Esophagus squamous epithelium (tissue), 5 donors: ENCODE data around the gene NXN. TPM values are rescaled to one million over a fixed set of nuclear protein-coding genes. Genes with fewer than 3 reads are reported as not detected.

Source experiments
- DNase-seq: peaks from one replicate; lab custom pipeline; 2025; lab: John Stamatoyannopoulos, UW
- H3K27ac ChIP-seq, 4 donors: fragments of 200-600 bp; sonication (generic); one replicate each; pipeline ENCODE4 v1.5.1; 2016 to 2019; ENCODE audit warnings: mild to moderate bottlenecking in 1 of 4
- H3K27me3 ChIP-seq, 4 donors: fragments of 200-600 bp; sonication (generic); 1 replicate in 3 of 4; 2 replicates in 1 of 4; pipeline versions ENCODE4 v1.5.1 to v1.6.0; 2017 to 2021; ENCODE audit warnings: antibody characterized with exemption in 1 of 4
- H3K36me3 ChIP-seq, 3 donors: fragments of 200-600 bp; sonication (generic); one replicate each; pipeline ENCODE4 v1.5.1; 2016 to 2019
- H3K4me1 ChIP-seq, 3 donors: fragments of 200-600 bp; sonication (generic); one replicate each; pipeline ENCODE4 v1.5.1; 2017 to 2019
- H3K4me3 ChIP-seq, 4 donors: fragments of 200-600 bp; sonication (generic); 1 replicate in 3 of 4; 2 replicates in 1 of 4; pipeline ENCODE4 v1.5.1; 2016 to 2019; ENCODE audit warnings: mild to moderate bottlenecking in 2 of 4, moderate library complexity in 1 of 4
- H3K9me3 ChIP-seq, 3 donors: fragments of 200-600 bp; sonication (generic); one replicate each; pipeline ENCODE4 v1.5.1; 2016 to 2019
- CTCF ChIP-seq, 6 experiments: fragments of 450-650 bp in 4 of 6; fragments of 200-600 bp in 2 of 6; sonication (generic) in 2 of 6; IDR thresholded peaks; one replicate each; pipeline ENCODE4 v1.5.1; 2016 to 2019; ENCODE audit warnings: antibody characterized with exemption in 6 of 6, mild to moderate bottlenecking in 4 of 6, moderate library complexity in 4 of 6
- POLR2A ChIP-seq, 4 donors: fragments of 450-650 bp; IDR thresholded peaks; one replicate each; pipeline ENCODE4 v1.6.1; 2017; ENCODE audit warnings: antibody characterized with exemption in 4 of 4, mild to moderate bottlenecking in 4 of 4, moderate library complexity in 3 of 4
- WGBS, 2 donors: methylation state at CpG; one replicate each; pipeline ENCODE4 v1.1.5; 2018; 5-methylcytosine and 5-hydroxymethylcytosine counted together
- intact Hi-C: fragments of 100-400 bp; cut with DNase I; formaldehyde crosslinking; loops from one replicate; pipeline ENCODE4 v1.15.0; 2022
- total RNA-seq, 4 donors: library from RNA; depleted of rRNA; stranded (reverse); fragments of >200 nt; gene quantifications; one replicate each; pipeline ENCODE4 v1.1.0, GENCODE V29; 2016
- donor health status: DM: yes; HTN: yes; CAD: no.

The NXN gene
- total RNA-seq, 4 donors from 2014 or later, result 19.5 to 34.9 (median 28.7) TPM

- intact Hi-C loops, result no loop called here
- peaks cover 0 to 78% (median 5%) of the 10 kb centered on the region in 3 donors for H3K36me3 ChIP-seq
These were observed 177.9 kb downstream of the NXN start for GRCh38 chr17:801660-802059.

GRCh38 chr17:800446-801242 is 178.9 kb downstream of the NXN start:
- DNase-seq, result no peak
- 86 to 87% methylated on average over 22 to 25 of the region's 39 CpGs for WGBS, 2 donors
- TF ChIP-seq POLR2A (IDR thresholded peaks at IDR 0.05) (no peak), CTCF (IDR thresholded peaks at IDR 0.05) (no peak)
- no peaks in the 10 kb centered on the region for H3K9me3 ChIP-seq
- no peak overlapping the region for H3K4me3 ChIP-seq
- no peaks in the 10 kb centered on the region for H3K27me3 ChIP-seq
- H3K4me1 ChIP-seq, result peaks cover 0 to 1% (median 0%) of the 10 kb centered on the region in 3 donors
- H3K36me3 ChIP-seq, result peaks cover 0 to 69% (median 5%) of the 10 kb centered on the region in 3 donors
- intact Hi-C loops, result no loop called here
- H3K27ac ChIP-seq, result no peak overlapping the region

More at GRCh38 chr17:801660-802059, 177.9 kb downstream of the NXN start:
- TF ChIP-seq CTCF (IDR thresholded peaks at IDR 0.05), result no peak
- TF ChIP-seq POLR2A (IDR thresholded peaks at IDR 0.05), result no peak
- Histone ChIP-seq H3K27ac (no peak overlapping the region), H3K4me1 (no peaks in the 10 kb centered on the region), H3K27me3 (no peaks in the 10 kb centered on the region), H3K9me3 (no peaks in the 10 kb centered on the region), H3K4me3 (no peak overlapping the region)
- WGBS, 2 donors, result 80 to 95% methylated on average over 6 of the region's 6 CpGs
- no peak for DNase-seq

DNA sequence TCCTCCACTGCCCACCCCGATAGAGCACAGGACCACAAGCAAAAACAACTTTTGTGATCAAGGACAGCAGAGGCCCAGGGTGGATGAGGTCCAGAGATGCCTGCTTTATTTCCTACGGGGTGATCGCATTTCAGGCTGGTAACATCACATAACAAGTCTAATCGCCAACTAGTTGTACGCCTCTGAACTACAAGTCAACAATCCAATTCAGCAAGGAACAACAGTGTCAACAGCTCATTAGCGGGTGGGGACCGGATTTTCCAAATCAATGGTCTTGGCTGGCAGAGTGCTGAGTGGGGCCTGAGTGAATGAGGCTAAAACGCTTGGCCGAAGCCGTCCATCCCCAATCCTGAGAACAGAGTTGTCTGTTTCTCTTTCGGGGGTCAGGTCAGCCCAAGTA is 180.3 kb downstream of the NXN start:
- intact Hi-C loops, result loop anchor here (5.0 to 10.0 kb wide), 2 partner anchors 76 to 183 kb away; no protein-coding TSS in a partner anchor
- Histone ChIP-seq H3K4me3 (no peak overlapping the region), H3K27me3 (no peaks in the 10 kb centered on the region), H3K36me3 (peaks cover 0 to 57% (median 5%) of the 10 kb centered on the region in 3 donors), H3K9me3 (no peaks in the 10 kb centered on the region), H3K4me1 (peaks cover 7 to 15% (median 9%) of the 10 kb centered on the region in 3 donors), H3K27ac (no peak overlapping the region)
- TF ChIP-seq CTCF (IDR thresholded peaks at IDR 0.05), result no peak
- no peak for TF ChIP-seq POLR2A (IDR thresholded peaks at IDR 0.05)
- DNase-seq, result no peak
- WGBS, 2 donors, result 84 to 92% methylated on average over 10 to 11 of the region's 11 CpGs

DNA sequence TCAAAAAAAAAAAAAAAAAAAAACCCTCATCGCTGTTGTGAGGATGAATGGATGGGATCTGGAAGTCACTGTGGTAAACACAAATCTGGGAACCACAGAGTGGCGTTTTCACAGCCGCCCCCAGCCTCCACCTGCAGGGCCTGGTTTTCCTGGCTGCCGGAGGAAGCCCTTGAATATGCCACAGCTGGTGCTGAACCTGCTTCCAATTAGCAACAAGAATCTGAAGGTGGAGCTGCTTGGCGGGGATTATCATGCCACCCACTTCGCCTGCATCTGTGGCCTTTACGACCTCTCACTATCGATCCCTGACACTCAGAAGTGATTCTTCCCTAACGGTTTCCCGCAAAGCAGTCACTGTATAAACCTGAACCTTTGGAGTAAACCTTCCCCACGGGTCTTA is 181.3 kb downstream of the NXN start:
- H3K27me3 ChIP-seq, result no peaks in the 10 kb centered on the region
- intact Hi-C loops, result loop anchor here (5.0 to 10.0 kb wide), 2 partner anchors 77 to 184 kb away; no protein-coding TSS in a partner anchor
- WGBS, 2 donors, result 73 to 75% methylated on average over 10 to 11 of the region's 11 CpGs

More for the DNA sequence above, 181.3 kb downstream of the NXN start:
- no peak overlapping the region for H3K4me3 ChIP-seq
- H3K36me3 ChIP-seq, result peaks cover 0 to 47% (median 5%) of the 10 kb centered on the region in 3 donors
- H3K9me3 ChIP-seq, result no peaks in the 10 kb centered on the region
- peaks cover 7 to 25% (median 10%) of the 10 kb centered on the region in 3 donors for H3K4me1 ChIP-seq
- H3K27ac ChIP-seq, result no peak overlapping the region
- no peak for TF ChIP-seq POLR2A (IDR thresholded peaks at IDR 0.05)
- no peak for TF ChIP-seq CTCF (IDR thresholded peaks at IDR 0.05)
- no peak for DNase-seq
